DND-41 (cell line): ENCODE measurements around the gene VOPP1.

Experiments
- EZH2 ChIP-seq: IDR thresholded peaks from 3 replicates; pipeline ENCODE4 v1.6.1; 2012; ENCODE audit warnings: borderline replicate concordance, low read depth, mild to moderate bottlenecking, moderate library complexity, low read length, inconsistent platforms; ENCODE audit not compliant: severe bottlenecking
- TF ChIP-seq, protein P1 (sequence below): IDR thresholded peaks from 2 replicates; pipeline ENCODE4 v1.5.1; 2012; ENCODE audit warnings: borderline replicate concordance, low read length, moderate library complexity, mild to moderate bottlenecking; ENCODE audit not compliant: poor library complexity, severe bottlenecking; ENCODE audit errors: extremely low read depth

DNA sequence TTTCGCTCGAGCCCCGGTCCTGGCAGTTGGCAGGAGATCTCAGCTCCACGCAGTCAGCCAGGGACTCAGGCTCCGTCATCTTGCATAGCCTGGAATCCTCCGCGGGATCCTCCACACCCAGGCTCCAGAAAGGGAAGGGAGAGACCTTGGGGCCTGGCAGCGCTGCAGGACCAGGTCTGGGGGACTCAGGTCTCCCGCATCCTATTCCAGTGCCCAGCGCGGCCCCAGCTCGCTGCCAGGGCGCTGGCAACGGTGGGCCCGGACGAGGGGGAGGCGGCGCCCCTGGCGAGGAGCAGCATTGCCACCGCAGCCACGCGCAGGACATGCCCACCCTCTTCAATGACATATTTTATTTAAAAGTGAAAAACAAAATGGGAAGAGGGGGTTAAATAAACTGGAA is 123.8 kb downstream of the VOPP1 start:
- TF ChIP-seq, protein P1, sequence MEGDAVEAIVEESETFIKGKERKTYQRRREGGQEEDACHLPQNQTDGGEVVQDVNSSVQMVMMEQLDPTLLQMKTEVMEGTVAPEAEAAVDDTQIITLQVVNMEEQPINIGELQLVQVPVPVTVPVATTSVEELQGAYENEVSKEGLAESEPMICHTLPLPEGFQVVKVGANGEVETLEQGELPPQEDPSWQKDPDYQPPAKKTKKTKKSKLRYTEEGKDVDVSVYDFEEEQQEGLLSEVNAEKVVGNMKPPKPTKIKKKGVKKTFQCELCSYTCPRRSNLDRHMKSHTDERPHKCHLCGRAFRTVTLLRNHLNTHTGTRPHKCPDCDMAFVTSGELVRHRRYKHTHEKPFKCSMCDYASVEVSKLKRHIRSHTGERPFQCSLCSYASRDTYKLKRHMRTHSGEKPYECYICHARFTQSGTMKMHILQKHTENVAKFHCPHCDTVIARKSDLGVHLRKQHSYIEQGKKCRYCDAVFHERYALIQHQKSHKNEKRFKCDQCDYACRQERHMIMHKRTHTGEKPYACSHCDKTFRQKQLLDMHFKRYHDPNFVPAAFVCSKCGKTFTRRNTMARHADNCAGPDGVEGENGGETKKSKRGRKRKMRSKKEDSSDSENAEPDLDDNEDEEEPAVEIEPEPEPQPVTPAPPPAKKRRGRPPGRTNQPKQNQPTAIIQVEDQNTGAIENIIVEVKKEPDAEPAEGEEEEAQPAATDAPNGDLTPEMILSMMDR = no peak
- TF ChIP-seq EZH2 = no peak
